HS-27A (cell line): ENCODE results near the gene STK11.

Experiments
- DNase-seq: peaks from one replicate; pipeline ENCODE4 v3.0.0-alpha.2; 2012; ENCODE audit warnings: low read depth, missing footprints

The STK11 gene

GRCh38 chr19:1262623-1263123 lies 57.1 kb downstream of the STK11 start:
- DNase-seq: no peak

GRCh38 chr19:1263188-1263587 lies 57.6 kb downstream of the STK11 start:
- no peak for DNase-seq

GRCh38 chr19:1264801-1265614 lies 59.4 kb downstream of the STK11 start:
- DNase-seq: no peak

DNA sequence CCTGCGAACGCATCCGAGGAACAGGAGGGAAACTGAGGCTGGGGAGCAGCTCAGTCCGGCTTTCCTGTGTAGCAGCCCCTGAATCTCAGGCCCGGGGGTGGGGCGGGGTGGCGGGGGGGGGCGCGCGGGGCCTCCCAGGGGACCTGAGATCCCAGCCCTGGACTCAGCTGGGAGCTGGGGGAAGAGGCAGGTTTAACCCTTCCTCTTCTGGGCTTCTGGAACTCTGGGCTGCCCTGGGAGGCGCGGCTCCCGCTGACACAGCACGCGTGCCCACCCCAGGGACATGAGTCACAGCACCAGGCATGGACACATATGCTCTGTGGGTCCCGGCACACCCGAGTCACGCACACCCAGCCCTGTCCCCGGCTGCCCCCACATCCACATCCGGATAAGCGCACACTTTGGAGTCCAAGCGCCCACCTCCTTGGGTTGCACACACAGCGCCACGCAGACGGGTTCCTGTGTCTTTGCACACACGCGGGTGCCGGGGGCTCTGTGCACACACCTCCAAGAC lies 60.1 kb downstream of the STK11 start:
- no peak for DNase-seq

DNA sequence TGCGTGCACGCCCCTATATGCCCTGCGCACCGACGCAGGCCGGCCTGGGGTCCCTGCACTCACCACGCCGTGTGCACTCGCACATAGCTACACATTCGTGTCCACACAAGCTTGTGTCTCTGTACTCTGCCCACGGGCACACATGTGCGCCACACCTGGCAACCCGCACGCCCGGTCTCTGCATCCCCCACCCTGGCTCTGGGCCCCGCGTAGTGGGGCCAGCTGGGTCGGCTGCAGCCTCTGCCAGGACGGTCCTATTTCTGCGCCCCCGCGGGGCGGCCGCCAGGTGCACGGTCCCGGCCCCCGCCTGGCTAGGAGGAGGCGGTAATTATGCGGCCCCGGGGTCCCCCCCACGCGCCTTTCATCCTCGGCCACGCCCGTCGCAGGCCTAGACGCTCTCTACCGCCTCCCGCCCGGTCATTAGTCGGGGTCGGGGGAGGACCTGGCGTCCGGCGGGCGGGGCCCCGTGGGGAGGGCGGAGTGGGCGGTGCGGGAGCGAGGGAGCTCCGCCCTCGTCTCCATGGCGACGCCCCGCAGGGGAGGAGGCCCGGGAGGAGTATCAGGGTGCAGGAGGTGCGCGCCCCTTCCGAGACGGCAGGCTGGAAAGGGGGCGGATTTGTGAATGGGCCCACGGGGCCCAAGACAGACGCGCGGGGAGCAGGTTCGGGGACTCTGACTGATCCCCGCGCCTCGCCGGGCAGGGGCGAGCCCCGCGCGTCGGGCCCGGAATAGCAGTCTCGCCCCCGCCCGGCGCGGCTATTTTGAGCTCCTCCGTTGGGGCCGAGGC lies 60.7 kb downstream of the STK11 start:
- DNase-seq: no peak

- DNase-seq: no peak
These were observed 61.4 kb downstream of the STK11 start for GRCh38 chr19:1266916-1267476.

- no peak for DNase-seq
These were observed 62.1 kb downstream of the STK11 start for GRCh38 chr19:1267477-1268225.

DNA sequence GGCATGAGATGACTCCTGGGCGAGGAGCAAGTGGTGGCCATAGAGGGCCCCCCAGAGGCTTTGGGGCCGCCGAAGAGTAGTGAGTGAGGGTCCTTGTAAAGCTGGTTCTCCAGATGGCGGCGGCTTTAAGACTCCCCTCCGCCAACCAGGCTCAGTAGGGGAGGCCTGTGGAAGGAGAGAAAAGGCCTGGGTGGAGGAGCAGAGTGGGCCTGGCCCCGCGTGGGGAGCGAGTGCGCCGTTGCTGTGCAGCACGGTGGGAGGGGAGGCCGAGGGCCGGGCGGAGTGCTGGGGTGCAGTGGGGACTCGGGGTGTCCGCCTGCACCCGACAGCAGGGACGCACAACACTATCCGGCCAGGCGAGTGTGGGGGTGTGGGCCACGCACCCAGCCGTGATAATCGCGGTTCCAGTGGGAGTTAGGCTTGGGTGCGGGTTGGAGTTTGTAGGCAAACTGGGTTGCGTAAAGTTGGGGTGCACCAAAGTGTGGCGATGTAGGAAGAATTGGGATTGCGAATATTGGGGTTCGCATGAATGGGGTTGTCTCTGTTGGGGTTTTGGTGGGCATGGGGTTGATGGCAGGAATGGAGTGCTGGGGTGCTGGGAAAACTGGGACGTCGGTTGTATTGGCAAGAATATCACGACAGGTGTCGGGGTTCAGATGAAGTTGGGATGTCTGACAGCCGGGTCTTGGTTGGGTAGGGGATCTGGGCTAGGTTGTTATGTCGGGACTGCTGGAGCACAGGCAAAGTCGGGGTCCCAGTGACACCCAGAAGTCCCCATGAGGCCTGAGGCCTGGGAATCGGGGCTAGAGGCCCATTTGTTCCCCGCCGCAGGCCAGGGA lies 62.9 kb downstream of the STK11 start:
- no peak for DNase-seq

- DNase-seq: peak; percentile 90
These were observed 63.5 kb downstream of the STK11 start, which contains the start of gene CIRBP for GRCh38 chr19:1269065-1269477. Gene CIRBP (plus strand): TSS chr19:1269332. CDS start chr19:1270934, 1,602 bp downstream.

GRCh38 chr19:1269478-1270212 lies 64.1 kb downstream of the STK11 start:
- DNase-seq: peak; percentile 84

- no peak for DNase-seq
These were observed 64.8 kb downstream of the STK11 start for GRCh38 chr19:1270213-1270853.

DNA sequence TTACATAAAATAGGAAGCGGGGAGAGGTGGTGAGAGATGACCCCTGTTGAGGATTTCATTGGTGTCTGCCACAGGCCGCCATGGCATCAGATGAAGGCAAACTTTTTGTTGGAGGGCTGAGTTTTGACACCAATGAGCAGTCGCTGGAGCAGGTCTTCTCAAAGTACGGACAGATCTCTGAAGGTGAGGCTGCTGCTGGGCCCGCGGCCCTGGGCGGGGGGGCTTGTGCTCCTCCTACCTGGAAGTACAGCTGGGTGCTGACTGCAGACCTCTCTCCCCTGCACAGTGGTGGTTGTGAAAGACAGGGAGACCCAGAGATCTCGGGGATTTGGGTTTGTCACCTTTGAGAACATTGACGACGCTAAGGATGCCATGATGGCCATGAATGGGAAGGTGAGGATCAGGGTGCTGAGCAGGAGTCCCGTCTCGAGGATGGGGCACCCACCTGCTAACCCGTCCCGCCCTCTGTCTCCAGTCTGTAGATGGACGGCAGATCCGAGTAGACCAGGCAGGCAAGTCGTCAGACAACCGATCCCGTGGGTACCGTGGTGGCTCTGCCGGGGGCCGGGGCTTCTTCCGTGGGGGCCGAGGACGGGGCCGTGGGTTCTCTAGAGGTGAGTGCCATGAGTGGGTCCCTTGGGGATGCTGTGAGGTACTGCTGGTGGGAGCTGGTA lies 65.4 kb downstream of the STK11 start:
- DNase-seq: no peak

DNA sequence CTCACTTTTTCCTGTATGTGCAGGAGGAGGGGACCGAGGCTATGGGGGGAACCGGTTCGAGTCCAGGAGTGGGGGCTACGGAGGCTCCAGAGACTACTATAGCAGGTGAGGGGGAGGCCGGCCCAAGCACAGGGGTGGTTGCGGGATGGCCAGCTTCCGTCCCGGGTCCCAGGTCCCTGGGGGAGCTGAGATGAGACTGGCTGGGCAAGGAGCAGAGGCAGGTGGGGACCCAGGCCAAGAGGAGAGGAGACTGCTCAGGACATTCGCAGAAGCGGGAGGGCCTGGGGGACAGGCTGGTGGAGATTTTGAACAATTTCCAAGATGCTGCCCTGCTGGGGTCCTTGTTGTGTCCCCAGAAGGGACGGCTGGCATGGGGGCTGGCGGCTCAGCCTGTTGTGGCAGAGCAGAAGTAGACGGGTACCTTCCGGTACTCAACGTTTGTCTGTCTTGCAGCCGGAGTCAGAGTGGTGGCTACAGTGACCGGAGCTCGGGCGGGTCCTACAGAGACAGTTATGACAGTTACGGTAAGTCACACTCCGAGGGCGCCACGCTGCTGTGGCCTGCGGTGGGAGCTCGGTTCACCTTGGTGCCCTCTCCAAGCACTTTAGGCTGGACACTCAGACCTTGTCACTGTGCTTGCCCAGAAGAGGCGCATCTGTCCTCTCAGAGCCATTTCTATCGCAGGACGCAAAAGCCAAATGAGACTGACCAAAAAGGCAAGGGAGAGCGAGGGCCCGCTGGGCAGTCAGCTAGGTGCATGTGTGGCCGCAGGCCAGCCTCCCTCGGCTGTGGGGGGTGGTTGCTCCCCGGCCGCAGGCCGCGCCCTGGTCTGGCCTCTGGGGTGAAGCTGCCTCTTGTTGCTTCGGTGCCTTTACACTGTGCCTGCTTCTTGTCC lies 66.2 kb downstream of the STK11 start:
- DNase-seq: no peak

- DNase-seq: no peak
These were observed 67.1 kb downstream of the STK11 start for GRCh38 chr19:1272423-1273262.

- no peak for DNase-seq
These were observed 67.9 kb downstream of the STK11 start for GRCh38 chr19:1273263-1274041.
